Activated CD8-positive, alpha-beta memory T cell treated with anti-CD3 and anti-CD28 coated beads, Interleukin-2, amount 50 U/mL, for 1 hour (primary cell): ENCODE data around the gene ABLIM3.

Experiments
- DNase-seq: peaks from one replicate; pipeline ENCODE4 v3.0.0-alpha.2; 2020; ENCODE audit errors: extremely low read depth

ABLIM3 gene

GRCh38 chr5:149309354-149309753, 168.1 kb downstream of the ABLIM3 start:
- DNase-seq, result no peak
